HepG2 (cell line): ENCODE results near the gene APLP1.

Source experiments
- ARID2 ChIP-seq: sonication (generic); formaldehyde crosslinking; IDR thresholded peaks from 2 replicates; pipeline ENCODE4 v1.8.1; 2022; ENCODE audit warnings: mild to moderate bottlenecking, missing genetic modification reagents, borderline replicate concordance
- ARNT ChIP-seq: fragments of 450-650 bp; IDR thresholded peaks from 2 replicates; pipeline ENCODE4 v1.6.1; 2017
- EZH2 ChIP-seq: conservative IDR thresholded peaks from 2 replicates; pipeline ENCODE4 v1.6.1; 2012; ENCODE audit warnings: mild to moderate bottlenecking, low read depth, low read length, moderate library complexity
- GATAD1 ChIP-seq: IDR thresholded peaks from 2 replicates; pipeline ENCODE4 v1.6.1; 2016; ENCODE audit warnings: missing genetic modification reagents, missing compliant biosample characterization
- SP1 ChIP-seq, 2 experiments: fragments of 450-650 bp in 1 of 2; sonication (generic) in 1 of 2; formaldehyde crosslinking in 1 of 2; IDR thresholded peaks; 2 replicates each; pipeline versions ENCODE4 v1.4.0 to v1.6.1; 2016 to 2020; ENCODE audit warnings: missing genetic modification reagents in 1 of 2

DNA sequence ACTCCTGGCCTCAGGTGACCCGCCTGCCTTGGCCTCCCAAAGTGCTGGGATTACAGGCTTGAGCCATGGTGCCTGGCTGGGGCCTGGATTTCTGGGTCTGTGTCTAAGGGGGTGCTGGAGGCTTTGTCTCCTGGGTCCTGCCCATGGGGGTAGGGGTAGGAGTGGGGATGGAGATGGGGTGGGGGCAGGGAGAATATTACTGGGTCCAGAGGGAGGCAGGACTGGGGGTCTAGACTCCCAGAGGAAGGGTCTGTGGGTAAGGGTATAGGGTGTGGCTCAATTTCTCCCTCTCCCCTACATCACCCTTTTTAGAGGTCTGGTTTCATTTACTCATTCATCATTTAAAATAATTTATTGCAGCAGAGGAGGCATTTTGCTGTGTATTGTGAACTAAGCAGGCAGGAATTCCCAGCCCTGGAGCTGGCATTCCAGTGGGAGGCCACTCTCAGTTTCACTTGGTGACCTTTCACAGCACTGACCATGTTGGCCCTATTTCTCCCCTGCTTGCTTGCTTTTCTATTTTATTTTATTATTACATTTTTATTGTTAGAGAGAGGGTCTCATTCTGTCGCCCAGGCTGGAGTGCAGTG lies 32.8 kb downstream of the APLP1 start:
- no peak for TF ChIP-seq ARID2 (CRISPR knock-in tag)
- TF ChIP-seq ARNT: no peak
- TF ChIP-seq SP1 (IDR thresholded peaks at IDR 0.05): no peak
- no peak for TF ChIP-seq SP1 (CRISPR knock-in tag; IDR thresholded peaks at IDR 0.05)
- TF ChIP-seq EZH2: no peak
- no peak for TF ChIP-seq GATAD1
